GM21737 (cell line): ENCODE data around the gene CPLANE2.
"Not testable (repeated sequence)": the region's sequence is repeated elsewhere in the genome, so short reads cannot be mapped to it uniquely, and the experiment has no call there.

Experiments used
- ATAC-seq: cut with Tn5 transposase; IDR thresholded peaks from one replicate; pipeline ENCODE4 v1.9.1; 2021; ENCODE audit warnings: mild to moderate bottlenecking, moderate library complexity; ENCODE audit not compliant: unreplicated experiment

Gene CPLANE2

DNA sequence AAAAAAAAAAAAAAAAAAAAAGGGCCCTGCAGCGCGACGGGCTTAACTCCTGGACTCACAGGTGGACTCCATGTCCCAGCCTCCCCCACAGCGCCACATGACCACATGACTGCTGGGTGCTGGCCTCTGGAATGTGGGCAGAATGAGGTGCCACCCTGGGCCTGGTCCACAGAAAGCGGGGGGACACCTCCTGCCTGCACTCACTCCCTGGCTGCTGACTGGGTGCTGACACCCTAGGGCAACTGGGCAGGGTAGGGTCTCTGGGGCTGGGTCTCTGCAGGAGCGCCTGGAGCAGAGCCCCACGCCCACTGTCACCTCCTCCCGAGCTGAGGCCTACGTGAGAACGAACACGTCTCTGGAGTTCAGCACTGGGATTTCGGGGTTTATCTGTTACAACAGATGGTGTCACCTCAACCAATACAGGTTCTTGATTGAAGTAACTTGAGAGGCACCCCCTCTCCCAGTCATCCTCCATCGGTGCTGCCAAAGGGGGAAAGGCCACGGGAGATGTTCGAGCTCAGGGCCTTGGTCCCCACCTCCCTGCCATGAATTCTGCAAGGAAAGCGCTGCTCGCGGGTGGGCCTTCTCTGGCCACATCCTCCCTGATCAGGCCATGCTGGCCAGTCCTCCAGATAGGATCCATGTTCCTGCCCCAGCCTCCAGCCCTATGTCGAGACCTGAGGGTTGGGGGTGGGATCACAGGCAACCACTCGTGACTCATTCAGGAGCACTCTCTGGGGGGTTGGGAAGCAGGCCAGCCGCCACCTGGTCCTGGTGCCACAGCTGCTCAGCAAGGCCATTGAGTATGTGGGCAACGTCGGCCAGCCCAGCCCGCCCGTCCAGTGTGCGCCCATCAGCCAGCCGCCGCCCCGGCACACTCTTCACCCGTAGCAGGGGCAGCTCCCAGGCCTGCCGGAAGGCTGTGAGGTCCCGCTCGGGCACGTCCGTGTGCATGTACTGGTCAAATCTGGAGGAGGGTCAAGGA is 5.4 kb downstream of the CPLANE2 start:
- ATAC-seq: no peak

DNA sequence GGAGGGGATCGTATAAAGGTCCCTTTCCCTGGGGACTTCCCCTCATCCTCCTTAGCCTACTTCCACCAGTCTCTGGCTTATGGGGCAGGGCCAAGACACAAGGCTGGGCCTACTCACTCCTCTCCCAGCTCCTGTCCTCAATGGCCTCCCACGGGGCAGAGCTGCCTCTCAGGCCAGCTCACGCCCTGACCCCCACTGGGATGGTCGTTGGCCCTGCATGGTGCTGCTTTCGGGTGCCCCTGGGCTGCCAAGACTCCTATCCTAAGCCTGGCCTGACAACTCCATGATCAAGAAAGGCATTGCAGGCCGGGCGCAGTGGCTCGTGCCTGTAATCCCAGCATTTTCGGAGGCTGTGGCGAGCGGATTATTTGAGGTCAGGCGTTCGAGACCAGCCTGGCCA is 6.2 kb downstream of the CPLANE2 start:
- no peak for ATAC-seq

DNA sequence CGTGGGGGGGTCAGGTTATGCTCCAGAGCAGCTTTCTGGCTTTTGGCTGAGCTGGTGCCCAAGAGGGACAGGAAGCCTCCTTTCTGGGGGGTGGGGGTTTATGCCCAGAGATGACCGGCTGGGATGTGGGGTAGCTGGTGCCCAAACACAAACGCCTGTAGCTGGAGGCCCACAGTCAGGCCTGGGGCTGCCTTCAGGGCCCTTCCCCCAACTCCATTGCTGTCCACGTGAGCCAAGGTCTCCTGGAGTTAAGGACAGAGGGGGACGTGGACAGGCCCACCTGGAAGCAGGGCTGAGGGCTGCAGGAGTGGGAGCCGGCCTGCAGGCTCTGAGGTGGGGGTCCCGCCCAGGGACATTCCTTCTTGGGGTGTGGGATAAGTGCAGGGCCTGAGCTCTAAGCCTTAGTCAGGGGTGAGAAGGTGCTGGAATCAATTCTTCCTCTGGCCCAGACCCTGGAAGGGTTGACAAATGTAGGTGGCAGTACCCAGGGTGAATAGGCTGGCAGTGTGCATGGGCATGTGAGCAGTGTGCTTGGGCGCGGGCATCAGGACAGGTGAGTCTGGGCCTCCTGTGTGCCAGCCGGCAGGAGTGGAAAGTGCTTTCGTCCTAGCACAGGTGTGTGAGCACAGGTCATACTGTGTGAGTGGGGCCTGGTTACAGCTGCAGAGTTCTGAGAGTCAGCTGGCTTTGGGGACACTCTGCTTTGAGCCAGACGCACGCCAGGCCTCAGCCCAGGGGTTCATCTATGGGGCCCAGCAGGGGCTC is 6.8 kb downstream of the CPLANE2 start:
- ATAC-seq: no peak

DNA sequence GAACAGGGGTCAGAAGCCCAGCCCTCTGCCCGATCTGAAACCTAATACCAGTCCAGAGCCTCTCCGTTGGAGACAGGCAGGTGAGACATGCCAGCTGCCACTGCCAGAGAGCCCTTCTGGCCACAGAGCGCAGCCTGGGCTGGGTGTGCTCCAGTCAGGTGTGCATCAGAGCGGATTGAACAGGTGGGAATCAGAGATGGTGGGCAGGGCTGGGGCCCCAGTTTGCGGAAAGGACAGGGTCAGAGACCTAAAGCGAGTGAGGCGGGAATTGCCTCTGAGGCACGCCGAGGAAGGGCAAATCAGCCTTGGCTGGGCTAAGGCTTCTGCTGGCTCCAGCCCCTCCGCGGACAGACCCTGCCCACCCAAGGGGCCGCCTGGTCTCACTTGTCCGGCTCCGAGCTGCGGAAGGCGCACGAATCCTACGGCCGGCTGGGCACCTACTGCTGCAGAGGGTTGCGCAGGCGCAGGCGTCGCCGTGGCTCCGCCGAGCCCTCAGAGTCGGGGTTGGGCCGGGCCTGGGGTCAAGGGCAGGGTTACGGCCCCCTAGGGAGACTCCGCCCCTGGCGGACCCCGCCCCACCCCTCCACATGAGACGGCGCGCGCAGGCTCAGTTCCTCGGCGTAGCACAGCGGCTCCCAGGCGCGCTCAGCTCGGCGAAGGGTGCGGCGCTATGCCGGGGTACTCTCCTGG is 10.3 kb downstream of the CPLANE2 start:
- ATAC-seq: no peak

DNA sequence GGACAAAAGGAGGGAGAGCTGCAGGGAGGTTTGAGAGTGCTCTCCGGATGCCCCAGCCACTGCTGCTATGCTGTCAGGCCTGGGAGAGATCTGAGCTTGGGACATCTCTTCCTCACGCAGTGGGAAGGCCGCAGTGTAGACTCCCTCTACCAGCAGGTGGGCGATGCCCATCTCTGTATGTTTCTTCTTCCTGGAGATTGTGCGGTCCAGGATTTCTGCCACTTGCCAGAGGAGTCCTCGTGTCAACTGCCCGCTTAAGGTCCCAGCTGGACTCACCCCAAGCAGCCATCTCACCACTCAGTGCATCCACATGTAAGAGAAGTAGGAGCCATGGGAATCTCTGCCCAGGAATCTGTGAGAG is 10.9 kb downstream of the CPLANE2 start:
- ATAC-seq: no peak

DNA sequence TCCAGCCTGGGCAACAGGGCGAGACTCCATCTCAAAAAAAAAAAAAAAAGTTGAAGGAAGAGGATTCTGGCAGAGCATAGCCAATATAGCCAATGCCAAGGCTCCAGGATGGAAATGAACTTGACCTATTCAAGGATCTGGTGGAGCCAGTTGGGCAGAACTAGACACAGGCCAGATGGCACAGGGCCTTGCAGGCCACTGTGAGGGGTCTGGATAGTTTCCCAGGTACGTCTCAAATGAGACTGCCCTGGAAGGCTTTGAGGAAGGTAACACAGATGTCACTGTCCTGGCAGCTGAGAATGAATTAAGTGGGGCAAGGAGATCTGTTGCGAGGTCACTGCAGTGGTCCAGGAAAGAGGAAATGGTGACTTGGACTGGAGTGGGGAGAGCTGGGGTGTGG is 12.5 kb downstream of the CPLANE2 start:
- no peak for ATAC-seq

DNA sequence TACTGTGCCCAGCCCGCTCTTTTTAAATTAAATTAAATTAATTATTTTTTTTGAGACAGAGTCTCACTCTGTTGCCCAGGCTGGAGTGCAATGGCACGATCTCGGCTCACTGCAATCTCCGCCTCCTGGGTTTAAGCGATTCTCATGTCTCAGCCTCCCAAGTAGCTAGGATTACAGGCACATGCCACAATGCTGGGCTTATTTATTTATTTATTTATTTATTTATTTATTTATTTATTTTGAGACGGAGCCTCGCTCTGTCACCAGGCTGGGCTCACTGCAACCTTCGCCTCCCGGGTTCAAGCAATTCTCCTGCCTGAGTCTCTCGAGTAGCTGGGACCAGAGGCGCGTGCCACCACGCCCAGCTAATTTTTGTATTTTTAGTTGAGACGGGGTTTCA is 14.3 kb downstream of the CPLANE2 start:
- ATAC-seq: not testable (repeated sequence)

DNA sequence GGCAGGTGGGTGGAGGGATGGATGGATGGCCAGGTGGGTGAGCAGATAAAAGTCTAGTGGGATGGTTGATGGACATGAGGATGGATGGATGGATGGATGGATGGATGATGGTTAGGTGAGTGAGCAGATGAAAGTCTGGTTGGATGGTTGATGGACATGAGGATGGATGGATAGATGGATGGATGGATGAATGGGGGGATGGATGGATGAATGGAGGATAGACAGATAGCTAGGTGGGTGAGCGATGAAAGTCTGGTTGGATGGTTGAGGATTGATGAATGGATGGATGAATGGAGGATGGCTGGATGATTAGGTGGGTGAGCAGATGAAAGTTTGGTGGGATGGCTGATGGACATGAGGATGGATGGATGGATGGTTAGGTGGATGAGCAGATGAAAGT is 15.5 kb downstream of the CPLANE2 start:
- ATAC-seq: no peak

DNA sequence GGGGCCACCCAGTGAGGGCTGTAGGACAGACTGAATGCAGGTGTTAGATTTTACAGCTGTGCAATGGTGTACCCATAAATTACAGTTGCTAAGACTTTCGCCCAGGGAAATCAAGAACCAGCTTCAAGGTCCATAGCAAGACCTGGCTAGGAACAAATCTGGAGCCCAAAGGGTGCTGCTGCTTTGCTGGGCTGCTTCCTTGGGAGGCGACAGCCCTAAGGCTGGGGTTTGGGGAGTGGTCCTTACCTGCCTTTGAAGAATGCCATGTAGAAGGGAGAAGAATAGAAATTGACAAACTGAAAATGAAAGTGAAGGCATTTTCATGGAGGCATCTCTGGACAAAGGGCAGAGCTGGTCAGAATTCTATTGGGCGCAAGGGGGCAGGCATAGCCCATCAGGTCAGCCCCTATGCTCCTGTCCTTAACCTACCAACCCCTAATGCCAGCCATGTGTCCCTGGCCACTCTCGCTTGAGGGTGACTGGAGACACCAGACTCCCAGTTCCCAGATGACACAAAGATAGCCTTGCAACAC is 16.9 kb downstream of the CPLANE2 start:
- ATAC-seq: no peak

DNA sequence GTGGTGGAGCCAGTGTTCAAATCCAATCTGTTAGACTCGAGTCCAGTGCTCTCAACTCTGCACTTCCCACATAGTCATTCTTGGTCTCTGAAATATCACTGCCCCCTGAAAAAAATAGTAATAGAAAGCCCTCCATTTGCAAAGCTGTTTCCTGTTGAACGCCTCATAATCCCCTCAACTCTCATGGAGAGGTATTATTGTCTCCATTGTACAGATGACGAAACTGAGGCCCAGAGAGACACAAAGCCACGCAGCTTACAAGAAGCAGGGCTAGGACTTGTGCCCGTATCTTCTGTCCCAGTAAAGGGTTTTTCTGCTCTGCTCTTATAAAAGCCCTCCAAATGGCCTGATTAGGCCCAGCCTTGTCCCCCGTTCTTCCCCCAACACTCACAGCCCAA is 18.3 kb downstream of the CPLANE2 start:
- no peak for ATAC-seq

DNA sequence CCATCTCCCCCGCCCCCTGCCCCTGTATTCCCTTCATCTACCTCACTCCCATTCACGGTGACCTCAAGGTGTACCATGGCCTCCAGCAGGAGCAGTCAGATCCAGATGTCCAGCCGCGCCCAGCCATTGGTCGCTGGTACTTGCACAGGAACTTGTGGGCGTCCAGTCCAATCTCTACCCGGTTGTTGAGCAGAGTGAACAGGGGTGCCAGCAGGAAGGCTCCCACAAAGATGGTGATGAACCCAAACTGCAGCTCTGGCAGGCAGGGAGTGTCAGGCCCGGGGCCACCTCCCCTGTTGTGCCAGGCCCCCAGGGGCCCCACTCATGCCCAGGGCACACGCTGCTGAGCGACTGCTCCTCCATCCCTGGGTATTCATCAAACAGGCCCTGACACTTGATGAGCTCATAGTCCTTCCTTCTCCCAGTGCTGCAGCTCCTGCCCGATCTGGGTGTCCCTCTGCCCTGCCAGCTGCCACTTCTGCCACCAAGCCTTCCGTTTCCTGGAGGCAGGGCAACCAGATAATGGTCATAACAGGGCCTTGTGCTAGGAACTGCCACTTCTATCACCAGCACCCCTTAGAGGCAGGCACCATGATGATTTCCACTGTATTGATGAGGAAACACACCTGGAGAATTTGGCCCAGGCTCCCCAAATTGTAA is 18.8 kb downstream of the CPLANE2 start:
- no peak for ATAC-seq

DNA sequence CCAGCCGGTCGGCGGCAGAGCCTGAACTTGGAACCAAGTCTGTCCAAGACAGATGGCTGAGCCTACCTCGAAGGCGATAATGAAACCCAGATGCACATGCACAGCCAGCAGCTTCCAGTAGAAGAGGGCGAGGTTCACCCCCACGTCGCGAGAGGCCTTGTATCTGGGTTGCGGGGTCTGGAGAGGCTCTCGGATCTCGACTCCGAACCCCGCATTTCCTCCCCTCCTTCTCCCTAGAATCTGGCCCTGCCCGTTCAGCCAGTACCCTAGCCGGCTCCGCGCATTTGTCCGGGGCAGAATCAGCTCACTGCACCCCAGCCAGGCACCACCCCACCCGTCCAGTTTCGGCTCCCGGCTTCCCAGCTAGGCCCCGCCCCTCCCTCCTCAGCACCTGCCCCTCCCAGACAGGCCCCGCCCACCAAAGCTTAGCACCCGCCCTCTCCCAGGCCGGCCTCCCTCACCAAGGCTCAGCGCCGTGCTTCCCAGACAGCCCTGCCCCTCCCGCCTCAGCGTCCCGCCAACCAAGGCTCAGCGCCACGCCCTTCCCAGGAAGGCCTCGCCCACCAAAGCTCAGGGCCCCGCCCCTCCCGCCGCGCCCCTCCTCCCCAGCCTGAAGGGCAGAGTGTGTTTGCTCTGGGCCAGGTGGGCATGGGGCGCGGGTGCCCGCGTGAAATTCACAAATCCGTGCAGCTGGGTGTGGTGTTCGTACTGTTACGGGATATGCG is 19.8 kb downstream of the CPLANE2 start:
- peak; percentile 88 for ATAC-seq

DNA sequence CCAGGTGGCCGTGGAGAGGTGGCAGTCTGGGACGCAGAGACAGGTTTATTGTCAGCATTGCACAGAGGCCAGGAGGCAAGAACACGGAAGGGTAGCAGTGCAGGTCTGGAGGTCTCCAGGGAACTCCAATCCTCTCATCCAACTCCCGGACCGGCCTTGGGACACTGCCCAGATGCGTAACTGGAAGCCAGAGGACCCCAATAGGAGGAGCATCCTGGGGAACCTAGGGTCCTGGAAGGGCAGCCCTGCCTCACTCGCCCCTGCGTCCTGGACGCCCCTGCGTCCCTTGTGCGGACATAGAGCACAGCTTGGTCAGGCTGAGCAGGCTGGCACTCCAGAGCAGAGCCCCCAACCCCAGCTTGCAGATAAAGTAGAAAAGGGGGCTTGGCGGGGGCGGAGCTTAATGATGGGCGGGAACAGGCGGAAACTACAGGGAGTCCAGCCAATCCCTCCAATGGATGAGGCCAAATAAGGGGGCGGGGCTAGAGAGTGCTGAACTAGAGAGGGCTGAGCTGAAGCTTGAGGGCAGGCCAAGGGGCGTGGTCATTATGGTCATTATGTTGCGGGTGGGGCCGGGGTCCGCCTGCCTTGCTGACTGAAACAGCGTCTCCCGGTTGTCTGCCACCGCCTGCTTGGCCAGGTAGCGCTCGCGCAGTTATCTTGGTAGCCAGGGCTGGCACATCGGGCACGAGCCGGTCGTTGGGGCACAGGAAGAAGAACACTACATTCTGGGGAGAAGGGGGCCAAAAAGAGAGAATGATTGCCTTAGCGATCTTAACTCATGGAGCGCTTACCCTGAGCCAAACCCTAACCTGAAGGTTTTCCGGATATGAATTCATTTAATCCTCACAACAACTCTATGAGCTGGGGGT is 20.9 kb downstream of the CPLANE2 start:
- ATAC-seq: no peak

DNA sequence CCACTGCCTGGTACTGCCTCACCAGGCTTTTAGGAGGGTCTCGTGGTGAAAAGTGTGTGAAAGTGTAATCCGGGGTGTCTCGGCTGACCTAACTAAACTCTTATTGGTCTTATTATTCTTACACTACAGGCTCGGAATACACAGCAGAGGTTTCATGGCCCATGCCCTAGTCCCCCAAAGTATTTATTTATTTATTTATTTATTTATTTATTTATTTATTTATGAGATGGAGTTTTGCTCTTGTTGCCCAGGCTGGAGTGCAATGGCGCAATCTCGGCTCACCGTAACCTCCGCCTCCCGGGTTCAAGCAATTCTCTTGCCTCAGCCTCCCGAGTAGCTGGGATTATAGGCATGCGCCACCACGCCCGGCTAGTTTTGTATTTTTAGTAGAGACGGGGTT is 21.7 kb downstream of the CPLANE2 start:
- ATAC-seq: not testable (repeated sequence)

DNA sequence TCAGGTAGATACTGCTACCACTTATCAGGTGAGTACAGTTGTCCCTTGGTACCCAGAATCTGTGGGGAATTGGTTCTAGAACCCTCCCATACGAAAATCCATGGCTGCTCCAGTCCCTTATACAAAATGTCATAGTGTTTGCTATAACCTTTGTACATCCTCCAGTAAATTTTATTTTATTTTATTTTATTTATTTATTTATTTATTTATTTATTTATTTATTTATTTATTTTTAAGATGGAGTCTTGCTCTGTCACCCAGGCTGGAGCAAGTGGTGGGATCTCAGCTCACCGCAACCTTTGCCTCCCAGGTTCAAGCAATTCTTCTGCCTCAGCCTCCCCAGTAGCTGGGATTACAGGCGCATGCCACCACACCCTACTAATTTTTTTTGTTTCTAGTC is 23.4 kb downstream of the CPLANE2 start:
- not testable (repeated sequence) for ATAC-seq

DNA sequence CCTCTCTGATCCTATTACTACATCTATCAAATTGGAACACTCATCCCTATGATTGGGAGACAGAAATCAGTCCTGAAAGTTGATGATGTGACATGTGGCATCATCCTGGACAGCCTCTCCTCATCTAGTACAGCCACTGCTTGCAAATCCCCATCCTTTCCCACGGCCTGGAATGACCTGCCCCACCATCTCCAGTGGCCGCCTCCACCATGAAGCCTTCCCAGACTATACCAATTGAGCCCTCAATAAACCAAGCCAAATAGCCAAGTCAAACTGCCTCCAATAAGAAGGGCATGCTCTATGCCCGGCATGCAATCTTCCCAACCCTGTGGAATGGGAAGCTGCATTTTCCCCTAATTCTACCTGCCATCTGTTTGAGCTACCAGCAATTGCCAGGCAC is 24.0 kb downstream of the CPLANE2 start:
- no peak for ATAC-seq

DNA sequence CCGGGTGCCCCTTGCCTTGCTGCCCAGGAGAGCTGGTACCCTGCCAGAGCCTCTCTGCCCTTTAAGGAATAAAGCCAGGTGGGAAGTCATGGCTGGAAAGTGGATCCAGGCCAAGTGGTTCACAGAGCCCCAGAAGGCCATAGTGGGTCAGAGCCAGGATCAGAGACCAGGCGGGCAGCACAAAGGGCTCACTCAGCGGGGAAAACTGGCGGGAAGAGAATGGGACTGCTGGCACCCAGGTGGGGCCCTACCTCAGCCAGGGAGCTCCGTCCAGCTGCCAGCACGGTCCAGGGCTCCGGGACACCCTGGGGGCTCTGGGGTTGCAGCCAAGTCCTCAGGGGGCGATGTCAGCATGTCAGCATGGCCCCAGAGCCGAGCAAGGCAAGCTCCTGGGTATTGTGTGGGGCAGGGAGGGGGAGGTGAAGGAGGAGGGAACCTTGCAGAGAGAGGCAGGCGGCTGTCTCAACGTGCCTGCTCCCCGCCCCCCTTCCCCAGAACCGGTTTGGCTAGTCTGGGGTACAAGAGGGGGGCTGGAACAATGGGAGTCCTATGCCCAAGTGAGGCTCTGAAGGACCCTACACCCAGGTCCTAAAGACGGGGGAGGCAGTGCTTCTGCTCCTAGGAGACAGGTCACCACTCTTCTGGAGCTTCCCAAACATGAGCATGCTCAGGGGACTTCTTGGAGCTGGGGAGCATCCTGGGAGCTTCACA is 24.6 kb downstream of the CPLANE2 start, which contains the start of gene ARHGEF19:
ARHGEF19 (minus strand) TSS at position 402 of the 711 bp plus-strand sequence. CDS start 3,598 bp downstream, outside the sequence.
- no peak for ATAC-seq

DNA sequence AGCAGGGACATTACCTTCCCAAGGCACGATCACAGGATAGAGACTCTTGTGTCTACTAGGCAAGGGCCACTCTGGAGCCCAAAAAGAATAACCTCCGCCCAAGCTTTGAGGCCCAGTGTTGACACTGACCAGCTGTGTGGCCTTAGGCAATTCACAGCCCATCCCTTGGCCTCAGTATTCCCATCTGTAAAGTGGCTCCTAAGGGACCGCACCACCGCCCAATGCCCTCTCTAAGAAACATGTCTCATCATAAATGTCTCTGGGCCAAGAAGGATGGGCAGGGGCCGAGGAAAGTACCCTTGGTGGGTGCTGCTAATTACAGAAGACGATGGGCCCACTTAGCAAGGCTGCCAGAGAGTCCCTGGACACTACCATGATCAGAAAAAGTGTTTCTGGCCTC is 25.2 kb downstream of the CPLANE2 start:
- ATAC-seq: no peak
